ENCODE data around the gene FBXO22.
"Not testable (repeated sequence)": the region's sequence is repeated elsewhere in the genome, so short reads cannot be mapped to it uniquely, and the experiment has no call there.

The FBXO22 gene

GRCh38 chr15:75903331-75904239 lies at the start of gene FBXO22:
Gene FBXO22, plus strand, starts transcription at chr15:75903878. Its CDS starts 86 bp downstream, at chr15:75903964.
- DNase-seq (ENCODE audit: low read depth), result peak; percentile 87

- DNase-seq (ENCODE audit: low read depth), result no peak
These were observed 45.8 kb upstream of the FBXO22 start for GRCh38 chr15:75857886-75858285.

- DNase-seq (ENCODE audit: low read depth), result no peak
These were observed 41.8 kb upstream of the FBXO22 start for GRCh38 chr15:75861750-75862402.

- DNase-seq (ENCODE audit: low read depth), result no peak
These were observed 40.9 kb upstream of the FBXO22 start for GRCh38 chr15:75862796-75863195.

GRCh38 chr15:75864213-75865059 lies 39.2 kb upstream of the FBXO22 start:
- DNase-seq (ENCODE audit: low read depth), result no peak

GRCh38 chr15:75866045-75866444 lies 37.6 kb upstream of the FBXO22 start:
- DNase-seq (ENCODE audit: low read depth), result not testable (repeated sequence)

GRCh38 chr15:75866916-75867315 lies 36.8 kb upstream of the FBXO22 start:
- DNase-seq (ENCODE audit: low read depth), result no peak

GRCh38 chr15:75867449-75867848 lies 36.2 kb upstream of the FBXO22 start:
- no peak for DNase-seq (ENCODE audit: low read depth)

GRCh38 chr15:75868019-75868418 lies 35.7 kb upstream of the FBXO22 start:
- DNase-seq (ENCODE audit: low read depth), result no peak

GRCh38 chr15:75869446-75869845 lies 34.2 kb upstream of the FBXO22 start:
- no peak for DNase-seq (ENCODE audit: low read depth)

- not testable (repeated sequence) for DNase-seq (ENCODE audit: low read depth)
These were observed 32.1 kb upstream of the FBXO22 start for GRCh38 chr15:75871589-75871988.

- no peak for DNase-seq (ENCODE audit: low read depth)
These were observed 31.2 kb upstream of the FBXO22 start for GRCh38 chr15:75872403-75872990.

- no peak for DNase-seq (ENCODE audit: low read depth)
These were observed 19.6 kb upstream of the FBXO22 start for GRCh38 chr15:75884041-75884440.

GRCh38 chr15:75887178-75887577 lies 16.5 kb upstream of the FBXO22 start:
- no peak for DNase-seq (ENCODE audit: low read depth)

GRCh38 chr15:75891895-75892294 lies 11.8 kb upstream of the FBXO22 start:
- no peak for DNase-seq (ENCODE audit: low read depth)

- DNase-seq (ENCODE audit: low read depth), result no peak
These were observed 7.9 kb upstream of the FBXO22 start for GRCh38 chr15:75895731-75896130.

GRCh38 chr15:75900577-75900976 lies 3.1 kb upstream of the FBXO22 start:
- no peak for DNase-seq (ENCODE audit: low read depth)

- DNase-seq (ENCODE audit: low read depth), result no peak
These were observed 1.5 kb upstream of the FBXO22 start for GRCh38 chr15:75902129-75902557.

- DNase-seq (ENCODE audit: low read depth), result no peak
These were observed 1.6 kb downstream of the FBXO22 start for GRCh38 chr15:75905231-75905630.

GRCh38 chr15:75910355-75910754 lies 6.7 kb downstream of the FBXO22 start:
- DNase-seq (ENCODE audit: low read depth), result not testable (repeated sequence)

GRCh38 chr15:75916978-75917377 lies 13.3 kb downstream of the FBXO22 start:
- DNase-seq (ENCODE audit: low read depth), result no peak

- DNase-seq (ENCODE audit: low read depth), result no peak
These were observed 14.5 kb downstream of the FBXO22 start for GRCh38 chr15:75918135-75918534.

Measured in stimulated activated CD8-positive, alpha-beta memory T cell treated with anti-CD3 and anti-CD28 coated beads, Interleukin-4, amount 100 ng/mL, for 24 hours (primary cell).